ENCODE results near the gene MCF2.

Gene MCF2

DNA sequence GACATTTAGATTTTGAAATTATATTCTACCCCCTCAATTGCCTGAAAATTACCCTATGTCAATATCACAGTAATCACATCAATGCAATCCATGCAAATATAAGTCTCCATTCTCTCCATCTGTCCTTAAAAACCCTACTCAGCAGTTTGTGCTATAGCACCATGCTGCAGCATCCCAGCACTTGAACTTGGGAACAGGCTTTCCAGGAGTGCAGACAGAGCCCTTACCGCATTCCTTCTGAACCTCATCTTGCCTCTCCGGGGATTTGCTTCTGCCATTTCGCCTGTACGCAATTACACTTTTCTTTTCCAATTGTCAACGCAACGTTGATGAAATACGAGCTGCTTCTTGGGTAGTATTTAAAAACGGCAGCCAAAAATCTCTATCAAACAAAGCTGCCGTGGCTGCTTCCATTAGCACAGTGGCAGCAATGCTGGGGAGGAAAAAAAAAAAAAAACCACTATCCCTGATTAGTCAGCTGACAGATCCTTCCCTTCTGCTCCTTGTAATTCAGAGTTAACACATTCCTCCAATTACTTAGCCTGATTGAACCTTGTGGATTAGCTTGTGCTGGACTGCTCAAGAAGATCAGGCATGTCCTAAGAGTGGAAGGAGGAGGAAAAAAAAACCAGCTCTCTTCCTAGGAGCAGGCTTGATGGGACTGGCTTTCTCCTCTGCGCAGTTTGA lies 65.6 kb downstream of the MCF2 start (continued):
- TF ChIP-seq ZNF350 (tag by site-specific recombination; IDR thresholded peaks at IDR 0.05) (no peak), ZBTB20 (tag by site-specific recombination; IDR thresholded peaks at IDR 0.05) (no peak), ZNF10 (tag by site-specific recombination; IDR thresholded peaks at IDR 0.05) (0 out of 2 replicates have a peak, but pooled peaks have one; percentile 54), ZNF169 (tag by site-specific recombination; IDR thresholded peaks at IDR 0.05) (no peak), SCRT2 (tag by site-specific recombination; IDR thresholded peaks at IDR 0.05) (no peak), PRDM1 (tag by site-specific recombination; IDR thresholded peaks at IDR 0.05) (0 out of 2 replicates have a peak, but pooled peaks have one; percentile 8), ZNF529 (tag by site-specific recombination; IDR thresholded peaks at IDR 0.05; ENCODE audit: insufficient replicate concordance) (no peak), GFI1B (tag by site-specific recombination; IDR thresholded peaks at IDR 0.05) (no peak), ZNF600 (tag by site-specific recombination; IDR thresholded peaks at IDR 0.05) (no peak)
- TF ChIP-seq, protein P1, sequence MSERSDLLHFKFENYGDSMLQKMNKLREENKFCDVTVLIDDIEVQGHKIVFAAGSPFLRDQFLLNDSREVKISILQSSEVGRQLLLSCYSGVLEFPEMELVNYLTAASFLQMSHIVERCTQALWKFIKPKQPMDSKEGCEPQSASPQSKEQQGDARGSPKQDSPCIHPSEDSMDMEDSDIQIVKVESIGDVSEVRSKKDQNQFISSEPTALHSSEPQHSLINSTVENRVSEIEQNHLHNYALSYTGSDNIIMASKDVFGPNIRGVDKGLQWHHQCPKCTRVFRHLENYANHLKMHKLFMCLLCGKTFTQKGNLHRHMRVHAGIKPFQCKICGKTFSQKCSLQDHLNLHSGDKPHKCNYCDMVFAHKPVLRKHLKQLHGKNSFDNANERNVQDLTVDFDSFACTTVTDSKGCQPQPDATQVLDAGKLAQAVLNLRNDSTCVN (tag by site-specific recombination; optimal IDR thresholded peaks at IDR 0.05): no peak
- TF ChIP-seq, protein P2, sequence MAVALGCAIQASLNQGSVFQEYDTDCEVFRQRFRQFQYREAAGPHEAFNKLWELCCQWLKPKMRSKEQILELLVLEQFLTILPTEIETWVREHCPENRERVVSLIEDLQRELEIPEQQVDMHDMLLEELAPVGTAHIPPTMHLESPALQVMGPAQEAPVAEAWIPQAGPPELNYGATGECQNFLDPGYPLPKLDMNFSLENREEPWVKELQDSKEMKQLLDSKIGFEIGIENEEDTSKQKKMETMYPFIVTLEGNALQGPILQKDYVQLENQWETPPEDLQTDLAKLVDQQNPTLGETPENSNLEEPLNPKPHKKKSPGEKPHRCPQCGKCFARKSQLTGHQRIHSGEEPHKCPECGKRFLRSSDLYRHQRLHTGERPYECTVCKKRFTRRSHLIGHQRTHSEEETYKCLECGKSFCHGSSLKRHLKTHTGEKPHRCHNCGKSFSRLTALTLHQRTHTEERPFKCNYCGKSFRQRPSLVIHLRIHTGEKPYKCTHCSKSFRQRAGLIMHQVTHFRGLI (tag by site-specific recombination; IDR thresholded peaks at IDR 0.05): no peak

DNA sequence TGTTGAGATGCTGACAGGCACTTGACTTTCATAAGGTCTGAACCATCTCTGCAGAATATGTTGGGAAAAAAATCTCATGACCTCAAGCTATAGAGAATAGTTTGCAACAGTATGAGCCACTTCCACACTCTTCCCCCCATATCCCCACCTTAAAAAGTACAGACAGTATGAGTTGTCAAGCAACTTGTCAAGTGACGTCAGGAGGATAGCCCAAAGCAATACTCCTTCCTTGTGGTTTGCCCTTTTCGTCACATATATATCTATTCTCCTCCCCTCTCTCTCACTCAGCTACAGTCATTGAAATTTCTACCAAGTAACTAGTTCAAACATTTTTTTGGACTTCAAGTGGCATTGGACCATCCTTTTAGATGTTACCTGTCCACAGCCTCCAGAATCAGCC lies 67.7 kb downstream of the MCF2 start:
- Histone ChIP-seq H3K4me1 (ENCODE audit: control insufficient read depth, insufficient read depth, low read length) (no peaks in the 10 kb centered on the region), H3K27ac (ENCODE audit: extremely low read depth, low read depth, low read length) (no peak overlapping the region), H3K4me3 (ENCODE audit: low read depth, low read length) (no peak overlapping the region), H3K9me3 (ENCODE audit: control insufficient read depth, insufficient read depth, low read depth, low read length) (no peaks in the 10 kb centered on the region), H3K36me3 (ENCODE audit: control insufficient read depth in 2 of 2, insufficient read depth in 1 of 2, low read length in 2 of 2) (no peaks in the 10 kb centered on the region)
- CTCF ChIA-PET: interaction anchor here (0.6 to 0.8 kb wide), 2 partner anchors 17 to 931 kb away, joined by 3 read pairs; no protein-coding TSS in a partner anchor
- POLR2A ChIA-PET: no interaction called here
- TF ChIP-seq ZNF16 (tag by site-specific recombination; IDR thresholded peaks at IDR 0.05; ENCODE audit: low read depth) (no peak), ZNF544 (tag by site-specific recombination; IDR thresholded peaks at IDR 0.05) (no peak), ZSCAN16 (tag by site-specific recombination; IDR thresholded peaks at IDR 0.05) (no peak), ZNF514 (tag by site-specific recombination; IDR thresholded peaks at IDR 0.05) (no peak), ZNF530 (tag by site-specific recombination; IDR thresholded peaks at IDR 0.05; ENCODE audit: low read depth) (no peak), ZNF311 (tag by site-specific recombination; IDR thresholded peaks at IDR 0.05; ENCODE audit: borderline replicate concordance) (no peak), ZXDB (tag by site-specific recombination; IDR thresholded peaks at IDR 0.05) (no peak), TRIM28 (IDR thresholded peaks at IDR 0.05; ENCODE audit: borderline replicate concordance, low read length) (no peak)
- TF ChIP-seq, protein P3, sequence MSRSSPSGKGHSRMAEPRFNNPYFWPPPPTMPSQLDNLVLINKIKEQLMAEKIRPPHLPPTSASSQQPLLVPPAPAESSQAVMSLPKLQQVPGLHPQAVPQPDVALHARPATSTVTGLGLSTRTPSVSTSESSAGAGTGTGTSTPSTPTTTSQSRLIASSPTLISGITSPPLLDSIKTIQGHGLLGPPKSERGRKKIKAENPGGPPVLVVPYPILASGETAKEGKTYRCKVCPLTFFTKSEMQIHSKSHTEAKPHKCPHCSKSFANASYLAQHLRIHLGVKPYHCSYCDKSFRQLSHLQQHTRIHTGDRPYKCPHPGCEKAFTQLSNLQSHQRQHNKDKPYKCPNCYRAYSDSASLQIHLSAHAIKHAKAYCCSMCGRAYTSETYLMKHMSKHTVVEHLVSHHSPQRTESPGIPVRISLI (tag by site-specific recombination; IDR thresholded peaks at IDR 0.05): no peak
- TF ChIP-seq, protein P4, sequence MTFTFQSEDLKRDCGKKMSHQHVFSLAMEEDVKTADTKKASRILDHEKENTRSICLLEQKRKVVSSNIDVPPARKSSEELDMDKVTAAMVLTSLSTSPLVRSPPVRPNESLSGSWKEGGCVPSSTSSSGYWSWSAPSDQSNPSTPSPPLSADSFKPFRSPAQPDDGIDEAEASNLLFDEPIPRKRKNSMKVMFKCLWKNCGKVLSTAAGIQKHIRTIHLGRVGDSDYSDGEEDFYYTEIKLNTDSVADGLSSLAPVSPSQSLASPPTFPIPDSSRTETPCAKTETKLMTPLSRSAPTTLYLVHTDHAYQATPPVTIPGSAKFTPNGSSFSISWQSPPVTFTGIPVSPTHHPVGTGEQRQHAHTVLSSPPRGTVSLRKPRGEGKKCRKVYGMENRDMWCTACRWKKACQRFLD (tag by site-specific recombination; IDR thresholded peaks at IDR 0.05): no peak
